GM23338 (cell line): Measurements from ENCODE around the gene PRKCQ.

ENCODE experiments used
- CREB1 ChIP-seq: fragments of 250-450 bp; sonication (Bioruptor Pico); IDR thresholded peaks from 2 replicates; pipeline ENCODE4 v1.5.0; 2020; ENCODE audit warnings: low read depth, mild to moderate bottlenecking, moderate library complexity
- EZH2 ChIP-seq: fragments of 200-600 bp; sonication (generic); IDR thresholded peaks from one replicate; pipeline ENCODE4 v1.8.0; 2017; ENCODE audit warnings: antibody characterized with exemption, mild to moderate bottlenecking, low read depth; ENCODE audit not compliant: unreplicated experiment
- EZH2phosphoT487 ChIP-seq: fragments of 200-600 bp; sonication (generic); IDR thresholded peaks from one replicate; pipeline ENCODE4 v1.8.1; 2018; ENCODE audit warnings: antibody characterized with exemption; ENCODE audit not compliant: unreplicated experiment
- NANOG ChIP-seq: IDR thresholded peaks from 2 replicates; pipeline ENCODE4 v1.6.1; 2016; ENCODE audit warnings: antibody characterized with exemption, borderline replicate concordance
- POLR2AphosphoS5 ChIP-seq: IDR thresholded peaks from 2 replicates; pipeline ENCODE4 v1.6.1; 2016; ENCODE audit warnings: antibody characterized with exemption, low read depth
- ZNF114 ChIP-seq: fragments of 250-450 bp; sonication (Bioruptor Pico); IDR thresholded peaks from 2 replicates; pipeline ENCODE4 v1.5.0; 2020; ENCODE audit warnings: mild to moderate bottlenecking, moderate library complexity
- ZNF331 ChIP-seq: fragments of 250-450 bp; sonication (Bioruptor Pico); IDR thresholded peaks from 2 replicates; pipeline ENCODE4 v1.5.0; 2020; ENCODE audit warnings: low read depth, mild to moderate bottlenecking, moderate library complexity
- TF ChIP-seq, protein P1 (sequence below), 2 experiments: fragments of 200-600 bp in 1 of 2; sonication (generic) in 1 of 2; conservative IDR thresholded peaks; 2 replicates each; pipeline versions ENCODE4 v1.5.1 to v1.6.1; 2016 to 2017; ENCODE audit warnings: antibody characterized with exemption in 2 of 2, low read depth in 2 of 2, mild to moderate bottlenecking in 2 of 2, moderate library complexity in 1 of 2
- TF ChIP-seq, protein P2 (sequence below): IDR thresholded peaks from one replicate; pipeline ENCODE4 v1.6.1; 2018; ENCODE audit warnings: antibody characterized with exemption; ENCODE audit not compliant: unreplicated experiment

DNA sequence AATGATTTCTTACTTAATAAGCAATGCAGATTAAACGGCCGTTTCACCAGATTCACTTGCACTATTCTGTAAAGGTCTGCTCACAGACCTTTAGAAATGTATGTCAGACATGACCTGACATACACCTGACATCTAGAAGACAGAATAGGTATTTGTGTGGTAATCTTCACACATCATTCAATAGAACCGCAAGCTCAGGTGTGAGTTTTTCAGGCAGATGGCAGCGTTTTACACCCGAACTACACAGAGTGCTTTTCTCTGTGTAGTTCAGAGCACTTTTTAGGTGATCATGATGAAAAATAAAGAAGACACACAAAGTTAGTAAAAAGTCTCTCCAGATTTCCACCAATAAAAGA is 63.2 kb downstream of the PRKCQ start:
- TF ChIP-seq ZNF114 (CRISPR knock-in tag) (no peak), EZH2 (no peak), CREB1 (CRISPR knock-in tag) (no peak), ZNF331 (CRISPR knock-in tag) (no peak), EZH2phosphoT487 (no peak), POLR2AphosphoS5 (no peak), NANOG (no peak)
- TF ChIP-seq, protein P1, sequence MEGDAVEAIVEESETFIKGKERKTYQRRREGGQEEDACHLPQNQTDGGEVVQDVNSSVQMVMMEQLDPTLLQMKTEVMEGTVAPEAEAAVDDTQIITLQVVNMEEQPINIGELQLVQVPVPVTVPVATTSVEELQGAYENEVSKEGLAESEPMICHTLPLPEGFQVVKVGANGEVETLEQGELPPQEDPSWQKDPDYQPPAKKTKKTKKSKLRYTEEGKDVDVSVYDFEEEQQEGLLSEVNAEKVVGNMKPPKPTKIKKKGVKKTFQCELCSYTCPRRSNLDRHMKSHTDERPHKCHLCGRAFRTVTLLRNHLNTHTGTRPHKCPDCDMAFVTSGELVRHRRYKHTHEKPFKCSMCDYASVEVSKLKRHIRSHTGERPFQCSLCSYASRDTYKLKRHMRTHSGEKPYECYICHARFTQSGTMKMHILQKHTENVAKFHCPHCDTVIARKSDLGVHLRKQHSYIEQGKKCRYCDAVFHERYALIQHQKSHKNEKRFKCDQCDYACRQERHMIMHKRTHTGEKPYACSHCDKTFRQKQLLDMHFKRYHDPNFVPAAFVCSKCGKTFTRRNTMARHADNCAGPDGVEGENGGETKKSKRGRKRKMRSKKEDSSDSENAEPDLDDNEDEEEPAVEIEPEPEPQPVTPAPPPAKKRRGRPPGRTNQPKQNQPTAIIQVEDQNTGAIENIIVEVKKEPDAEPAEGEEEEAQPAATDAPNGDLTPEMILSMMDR (conservative IDR thresholded peaks at IDR 0.05; ENCODE audit: low read depth in 2 of 2) = peak in 1 of 2 experiments; percentile 32; a peak in 1 of 4 replicates
- TF ChIP-seq, protein P2, sequence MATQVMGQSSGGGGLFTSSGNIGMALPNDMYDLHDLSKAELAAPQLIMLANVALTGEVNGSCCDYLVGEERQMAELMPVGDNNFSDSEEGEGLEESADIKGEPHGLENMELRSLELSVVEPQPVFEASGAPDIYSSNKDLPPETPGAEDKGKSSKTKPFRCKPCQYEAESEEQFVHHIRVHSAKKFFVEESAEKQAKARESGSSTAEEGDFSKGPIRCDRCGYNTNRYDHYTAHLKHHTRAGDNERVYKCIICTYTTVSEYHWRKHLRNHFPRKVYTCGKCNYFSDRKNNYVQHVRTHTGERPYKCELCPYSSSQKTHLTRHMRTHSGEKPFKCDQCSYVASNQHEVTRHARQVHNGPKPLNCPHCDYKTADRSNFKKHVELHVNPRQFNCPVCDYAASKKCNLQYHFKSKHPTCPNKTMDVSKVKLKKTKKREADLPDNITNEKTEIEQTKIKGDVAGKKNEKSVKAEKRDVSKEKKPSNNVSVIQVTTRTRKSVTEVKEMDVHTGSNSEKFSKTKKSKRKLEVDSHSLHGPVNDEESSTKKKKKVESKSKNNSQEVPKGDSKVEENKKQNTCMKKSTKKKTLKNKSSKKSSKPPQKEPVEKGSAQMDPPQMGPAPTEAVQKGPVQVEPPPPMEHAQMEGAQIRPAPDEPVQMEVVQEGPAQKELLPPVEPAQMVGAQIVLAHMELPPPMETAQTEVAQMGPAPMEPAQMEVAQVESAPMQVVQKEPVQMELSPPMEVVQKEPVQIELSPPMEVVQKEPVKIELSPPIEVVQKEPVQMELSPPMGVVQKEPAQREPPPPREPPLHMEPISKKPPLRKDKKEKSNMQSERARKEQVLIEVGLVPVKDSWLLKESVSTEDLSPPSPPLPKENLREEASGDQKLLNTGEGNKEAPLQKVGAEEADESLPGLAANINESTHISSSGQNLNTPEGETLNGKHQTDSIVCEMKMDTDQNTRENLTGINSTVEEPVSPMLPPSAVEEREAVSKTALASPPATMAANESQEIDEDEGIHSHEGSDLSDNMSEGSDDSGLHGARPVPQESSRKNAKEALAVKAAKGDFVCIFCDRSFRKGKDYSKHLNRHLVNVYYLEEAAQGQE = no peak
